ENCODE results near the gene ARPP21. TPM values are rescaled to one million over a fixed set of nuclear protein-coding genes. Genes with fewer than 3 reads are reported as not detected.
"Not testable (repeated sequence)": the region's sequence is repeated elsewhere in the genome, so short reads cannot be mapped to it uniquely, and the experiment has no call there.

Gene ARPP21
- total RNA-seq, 1 donor from 2014 or later = not detected

- no peak for DNase-seq (ENCODE audit: low read depth in 2 of 2)
These were observed 141.5 kb downstream of the ARPP21 start for GRCh38 chr3:35780800-35781199.

- DNase-seq (ENCODE audit: low read depth in 2 of 2) = no peak
These were observed 142.2 kb downstream of the ARPP21 start for GRCh38 chr3:35781558-35781957.

GRCh38 chr3:35782355-35782754 is 143.0 kb downstream of the ARPP21 start:
- DNase-seq (ENCODE audit: low read depth in 2 of 2) = no peak

GRCh38 chr3:35784169-35784568 is 144.8 kb downstream of the ARPP21 start:
- DNase-seq (ENCODE audit: low read depth in 2 of 2) = no peak

- no peak for DNase-seq (ENCODE audit: low read depth in 2 of 2)
These were observed 146.0 kb downstream of the ARPP21 start for GRCh38 chr3:35785234-35785888.

- no peak for DNase-seq (ENCODE audit: low read depth in 2 of 2)
These were observed 148.6 kb downstream of the ARPP21 start for GRCh38 chr3:35787936-35788335.

- no peak for DNase-seq (ENCODE audit: low read depth in 2 of 2)
These were observed 149.9 kb downstream of the ARPP21 start for GRCh38 chr3:35789042-35789831.

- no peak for DNase-seq (ENCODE audit: low read depth in 2 of 2)
These were observed 151.4 kb downstream of the ARPP21 start for GRCh38 chr3:35790764-35791163.

GRCh38 chr3:35793667-35794066 is 154.3 kb downstream of the ARPP21 start:
- DNase-seq (ENCODE audit: low read depth in 2 of 2) = no peak

GRCh38 chr3:35800960-35801459 is 161.7 kb downstream of the ARPP21 start:
- DNase-seq (ENCODE audit: low read depth in 2 of 2) = no peak

- DNase-seq (ENCODE audit: low read depth in 2 of 2) = no peak
These were observed 175.2 kb downstream of the ARPP21 start for GRCh38 chr3:35814531-35814930.

GRCh38 chr3:35815796-35816195 is 176.5 kb downstream of the ARPP21 start:
- DNase-seq (ENCODE audit: low read depth in 2 of 2) = not testable (repeated sequence)

- DNase-seq (ENCODE audit: low read depth in 2 of 2) = no peak
These were observed 177.9 kb downstream of the ARPP21 start for GRCh38 chr3:35817216-35817615.

- DNase-seq (ENCODE audit: low read depth in 2 of 2) = no peak
These were observed 192.8 kb downstream of the ARPP21 start for GRCh38 chr3:35832140-35832571.

All from lung microvascular endothelial cell (primary cell).